Kidney tubule cell (primary cell): ENCODE measurements around the gene PTPRD.

Experiments
- DNase-seq: peaks from one replicate; pipeline ENCODE4 v3.0.0-alpha.2; 2018; ENCODE audit warnings: low spot score

PTPRD gene

DNA sequence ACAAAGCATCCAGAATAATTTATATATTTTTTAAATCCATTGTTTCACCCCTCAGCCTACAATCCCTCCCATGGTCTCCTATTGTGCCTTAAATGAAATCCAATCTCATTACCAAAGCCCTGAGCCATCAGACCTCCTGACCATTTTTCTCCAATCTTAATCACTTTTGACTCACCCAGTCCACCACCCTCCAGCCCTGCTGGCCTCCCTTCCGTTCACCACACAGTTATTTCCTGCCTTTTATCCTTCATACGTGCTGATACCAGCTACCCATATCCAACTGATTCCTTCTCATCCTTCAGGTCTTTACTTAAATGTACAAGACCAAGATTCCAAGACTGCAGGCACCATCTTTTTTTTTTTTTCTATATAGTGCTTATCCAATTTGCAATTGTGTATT is 1786.5 kb downstream of the PTPRD start:
- peak; percentile 64 for DNase-seq

DNA sequence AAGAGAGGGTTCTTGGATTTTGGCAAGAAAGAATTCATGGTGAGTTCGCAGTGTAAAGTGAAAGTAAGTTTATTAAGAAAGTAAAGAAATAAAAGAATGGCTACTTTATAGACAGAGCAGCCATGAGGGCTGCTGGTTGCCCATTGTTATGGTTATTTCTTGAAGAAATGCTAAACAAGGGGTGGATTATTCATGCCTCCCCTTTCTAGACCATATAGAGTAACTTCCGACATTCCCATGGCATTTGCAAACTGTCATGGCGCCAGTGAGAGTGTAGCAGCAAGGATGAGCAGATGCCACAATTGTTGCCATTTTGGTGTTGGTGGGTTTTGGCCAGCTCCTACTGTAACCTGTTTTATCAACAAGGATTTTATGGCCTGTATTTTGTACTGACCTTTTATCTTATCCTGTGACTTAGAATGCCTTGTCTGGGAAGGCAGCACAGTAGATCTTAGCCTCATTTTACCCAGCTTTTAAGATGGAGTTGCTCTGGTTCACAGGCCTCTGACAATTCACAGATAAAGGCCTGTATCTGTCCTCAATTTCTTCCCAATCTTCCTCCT is 1787.1 kb downstream of the PTPRD start:
- no peak for DNase-seq

DNA sequence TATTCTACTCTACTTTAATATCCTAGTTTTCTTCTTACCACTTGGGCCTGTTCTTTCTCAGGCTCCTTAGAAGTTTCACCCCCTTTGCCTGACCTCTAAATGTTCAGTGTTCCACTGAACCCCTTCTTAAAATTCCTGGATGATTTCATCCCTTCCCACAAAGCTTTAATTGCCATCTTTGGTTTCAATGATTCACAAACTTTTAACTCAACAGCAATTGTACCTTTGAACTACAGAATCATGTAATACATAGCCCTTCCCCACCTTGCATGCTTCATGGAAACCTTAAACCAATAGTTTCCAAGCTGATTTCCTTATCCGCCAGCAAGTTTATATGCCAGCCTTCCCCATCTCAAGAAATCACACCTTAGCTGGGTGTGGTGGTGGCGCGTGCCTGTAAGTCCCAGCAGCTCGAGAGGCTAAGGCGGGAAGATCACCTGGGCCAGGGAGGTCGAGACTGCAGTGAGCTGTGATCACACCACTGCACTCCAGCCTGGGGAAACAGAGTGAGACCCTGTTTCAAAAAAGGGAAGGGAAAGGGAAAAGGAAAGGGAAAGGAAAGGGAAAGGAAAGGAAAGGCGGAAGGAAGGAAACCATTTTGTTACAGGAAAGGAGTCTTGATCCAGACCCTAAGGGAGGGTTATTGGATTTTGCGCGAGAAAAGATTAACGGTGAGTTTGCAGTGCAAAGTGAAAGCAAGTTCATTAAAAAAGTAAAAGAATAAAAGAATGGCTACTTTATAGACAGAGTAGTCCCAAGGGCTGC is 1789.5 kb downstream of the PTPRD start:
- peak; percentile 78 for DNase-seq

DNA sequence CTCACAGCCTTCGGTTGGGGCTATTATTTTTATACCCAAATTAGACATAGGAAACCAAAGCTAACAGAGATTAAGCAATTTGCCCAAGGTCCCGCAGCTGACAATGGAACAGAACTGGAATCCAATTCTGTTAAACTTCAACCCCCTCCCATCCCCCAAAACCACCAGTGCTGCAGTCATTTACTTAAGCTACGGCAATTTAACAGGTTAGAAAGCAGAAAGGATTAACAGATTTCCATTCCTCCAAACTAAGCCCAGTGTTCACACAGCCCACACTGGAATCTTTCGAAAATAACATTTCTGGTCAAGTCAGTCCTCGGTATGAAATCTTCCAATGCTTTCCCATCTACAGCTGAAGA is 1790.2 kb downstream of the PTPRD start:
- peak; percentile 66 for DNase-seq

DNA sequence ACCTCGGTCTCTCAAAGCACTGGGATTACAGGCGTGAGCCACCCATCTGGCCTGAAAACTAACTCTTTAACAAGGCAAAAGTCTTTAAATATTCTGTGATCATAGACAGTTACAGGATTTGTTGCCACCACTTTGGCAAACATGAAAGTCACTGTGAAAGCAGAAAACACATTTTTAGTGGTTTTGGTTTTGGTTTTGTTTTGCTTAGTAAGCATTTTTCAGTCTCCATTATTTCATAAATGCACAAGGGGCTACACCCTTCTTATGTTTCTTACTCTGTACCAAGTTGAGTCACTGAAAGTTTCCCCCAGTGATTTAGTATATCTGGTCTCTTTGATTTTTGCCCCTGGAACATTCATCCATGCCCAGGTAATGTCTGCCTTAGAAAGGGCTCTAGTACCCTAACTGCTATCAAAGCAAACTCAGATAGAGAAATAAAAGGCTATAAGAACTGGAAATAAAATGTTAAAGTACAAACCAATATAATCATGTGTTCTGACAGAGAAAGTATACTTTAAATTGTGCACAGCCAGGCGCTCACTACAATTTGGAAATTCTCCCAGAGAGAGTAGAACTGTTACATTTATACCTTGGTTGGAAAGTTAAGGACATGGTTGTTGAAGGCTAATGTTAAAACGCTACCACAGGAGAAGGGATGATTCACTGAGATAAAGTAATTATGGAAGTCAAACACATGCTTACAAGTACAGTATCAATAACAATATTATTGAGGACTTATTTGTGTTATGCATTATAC is 1790.7 kb downstream of the PTPRD start:
- DNase-seq = peak; percentile 32

DNA sequence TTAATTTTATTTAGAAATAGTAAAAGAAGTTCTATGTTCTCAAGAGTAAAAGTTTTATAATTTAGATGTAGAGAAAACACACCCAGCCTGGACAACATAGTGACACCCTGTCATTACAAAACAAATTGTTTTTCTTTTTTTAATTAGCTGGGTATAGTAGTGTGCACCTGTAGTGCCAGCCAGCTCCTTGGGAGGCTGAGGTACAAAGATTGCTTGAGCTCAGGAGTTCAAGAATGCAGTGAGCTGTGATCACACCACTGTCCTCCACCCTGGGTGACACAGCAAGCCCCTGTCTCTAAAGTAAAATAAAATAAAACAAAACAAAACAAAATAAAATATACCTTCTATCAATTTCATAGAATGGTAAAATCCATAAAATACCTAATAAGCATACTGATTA is 1795.5 kb downstream of the PTPRD start:
- no peak for DNase-seq

DNA sequence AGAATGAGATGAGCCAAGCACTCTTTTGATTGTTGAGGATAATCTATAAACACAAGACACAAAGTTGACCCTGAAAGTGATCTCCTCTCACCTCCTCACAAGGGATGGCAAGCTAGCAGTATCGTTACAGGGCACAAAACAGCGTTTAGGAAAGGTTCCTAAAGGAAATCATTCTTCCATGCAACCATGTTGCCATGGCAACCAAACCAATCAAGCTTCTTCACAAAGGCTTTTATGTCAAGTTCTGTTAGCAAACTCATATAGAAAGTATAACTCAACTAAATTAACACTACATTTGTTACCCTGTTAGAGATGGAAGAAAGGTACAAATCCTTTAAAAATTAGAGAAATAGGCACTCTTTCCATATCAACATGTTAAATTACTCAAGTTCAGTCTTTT is 1796.4 kb downstream of the PTPRD start:
- peak; percentile 66 for DNase-seq

DNA sequence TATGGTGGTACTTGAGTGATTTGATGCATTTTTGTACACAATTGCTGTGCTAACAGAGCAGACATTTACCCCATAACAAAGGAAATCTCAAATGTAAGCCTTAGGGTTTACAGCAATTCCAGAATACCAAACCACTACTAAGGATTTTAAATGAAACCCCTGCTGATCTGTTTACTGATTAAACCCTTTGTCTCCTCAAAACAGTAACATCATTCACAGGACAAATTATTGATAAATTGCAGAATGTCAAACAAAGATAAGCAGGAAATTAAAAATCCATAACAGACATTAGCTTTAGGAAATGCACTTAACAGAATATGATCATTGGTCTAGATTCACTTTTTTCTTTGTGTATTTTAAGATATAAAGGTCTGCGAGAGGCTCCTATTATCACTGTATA is 1796.9 kb downstream of the PTPRD start:
- no peak for DNase-seq

DNA sequence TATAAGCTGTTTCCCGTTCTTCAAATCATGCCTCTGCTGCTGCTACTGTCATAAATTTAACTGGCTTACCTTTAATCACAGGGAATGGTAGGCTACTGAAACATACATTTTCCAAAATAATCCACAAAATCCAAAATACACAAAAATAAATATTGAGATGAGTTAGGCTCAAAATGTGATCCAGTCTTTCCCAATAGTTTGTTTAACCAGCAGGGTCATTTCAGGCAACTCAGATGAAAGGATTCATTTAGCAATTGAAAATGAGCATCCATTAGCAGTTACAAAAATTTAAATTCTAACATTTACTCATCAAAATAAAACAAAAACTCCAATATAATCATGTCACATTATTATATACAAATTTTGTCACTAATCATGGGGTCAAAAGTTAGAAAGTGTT is 1797.6 kb downstream of the PTPRD start:
- DNase-seq = no peak

DNA sequence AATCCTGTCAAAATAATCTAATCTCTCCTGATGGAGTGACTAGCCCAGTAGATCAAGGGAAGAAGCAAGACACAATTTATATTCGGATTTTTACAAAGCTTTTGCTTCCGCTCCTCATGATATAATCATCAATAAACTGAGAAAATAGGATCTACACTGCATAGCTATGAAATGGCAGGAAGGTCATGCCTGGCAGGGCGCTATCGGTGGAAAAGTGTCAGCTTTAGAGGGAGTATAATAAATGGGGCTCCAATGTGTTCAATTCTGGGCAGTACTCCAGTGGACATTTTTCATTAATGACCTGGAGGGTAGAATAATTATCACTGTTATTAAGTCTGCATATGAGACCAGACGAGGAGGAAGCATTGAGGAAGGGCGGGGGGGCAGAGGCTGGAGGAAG is 1799.9 kb downstream of the PTPRD start:
- no peak for DNase-seq

DNA sequence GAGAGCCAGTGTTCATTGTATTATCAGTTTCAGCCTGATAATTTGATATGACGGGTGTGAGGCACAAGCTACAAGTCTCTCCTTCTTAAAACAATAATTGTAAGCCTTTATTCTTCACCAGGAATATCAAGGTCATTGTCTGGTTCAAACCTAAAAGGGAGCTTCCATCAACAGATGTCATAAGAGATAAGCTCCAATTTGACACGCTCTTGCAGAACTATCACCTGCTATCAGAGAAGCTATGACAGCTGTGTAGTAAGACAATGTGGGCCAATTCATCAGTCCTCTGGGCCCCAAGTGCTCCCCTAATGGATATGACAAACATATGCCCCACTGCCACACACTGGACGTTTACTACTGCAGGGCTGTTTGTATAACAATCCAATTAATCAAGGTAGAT is 1803.1 kb downstream of the PTPRD start:
- no peak for DNase-seq

DNA sequence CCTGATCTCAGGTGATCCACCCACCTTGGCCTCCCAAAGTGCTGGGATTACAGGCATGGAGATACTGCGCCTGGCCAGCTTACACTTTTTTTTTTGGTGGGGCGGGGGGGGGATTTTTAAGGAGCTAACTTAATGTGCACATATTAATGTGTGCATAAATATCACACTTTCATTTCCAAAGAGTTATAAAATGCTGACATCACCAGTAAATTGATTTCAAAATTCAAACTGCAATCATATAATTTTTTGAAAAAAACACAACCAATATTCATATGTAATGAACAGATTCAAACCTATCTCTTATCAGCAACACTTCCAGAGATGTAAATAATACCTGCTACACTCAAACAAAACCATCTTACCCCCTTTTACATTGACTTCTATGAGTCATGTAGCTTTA is 1806.7 kb downstream of the PTPRD start:
- DNase-seq = no peak

DNA sequence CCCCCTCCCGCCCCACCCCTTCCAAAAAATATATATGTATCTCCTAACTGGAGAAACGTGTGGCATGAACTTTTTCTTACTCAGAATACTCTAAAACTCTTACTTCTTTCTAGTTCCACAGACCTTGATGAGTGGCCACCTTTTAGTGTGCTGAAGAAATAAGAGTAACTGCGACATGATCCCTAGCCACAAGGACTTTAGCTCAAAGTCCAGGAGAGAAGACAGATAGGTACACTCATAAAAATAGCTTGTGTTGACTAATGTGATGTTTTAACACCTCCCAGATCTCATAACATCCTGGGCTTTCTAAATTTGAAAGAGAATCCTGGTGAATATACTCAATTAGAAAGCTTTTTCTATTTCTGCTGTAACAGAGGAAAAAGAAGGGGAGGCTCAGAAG is 1808.2 kb downstream of the PTPRD start:
- no peak for DNase-seq

DNA sequence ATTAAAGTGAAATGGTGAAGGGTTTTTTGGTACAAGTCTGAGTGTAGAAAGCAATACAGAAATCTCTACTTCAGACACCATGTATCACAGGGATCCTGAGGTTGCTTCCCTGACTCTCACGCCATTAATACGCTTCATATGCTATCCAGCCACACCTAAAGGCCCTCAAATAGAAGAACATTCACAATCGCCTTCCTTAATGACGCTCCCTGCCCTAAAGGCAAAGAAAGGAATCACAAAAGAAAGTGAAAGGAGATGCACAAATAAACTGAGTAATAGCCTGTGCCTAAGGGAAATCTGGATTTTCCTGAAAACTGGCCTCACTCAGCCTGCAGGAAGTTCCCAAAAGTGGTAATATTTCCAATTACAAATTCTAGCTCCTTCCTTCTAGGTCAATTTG is 1810.6 kb downstream of the PTPRD start:
- no peak for DNase-seq

DNA sequence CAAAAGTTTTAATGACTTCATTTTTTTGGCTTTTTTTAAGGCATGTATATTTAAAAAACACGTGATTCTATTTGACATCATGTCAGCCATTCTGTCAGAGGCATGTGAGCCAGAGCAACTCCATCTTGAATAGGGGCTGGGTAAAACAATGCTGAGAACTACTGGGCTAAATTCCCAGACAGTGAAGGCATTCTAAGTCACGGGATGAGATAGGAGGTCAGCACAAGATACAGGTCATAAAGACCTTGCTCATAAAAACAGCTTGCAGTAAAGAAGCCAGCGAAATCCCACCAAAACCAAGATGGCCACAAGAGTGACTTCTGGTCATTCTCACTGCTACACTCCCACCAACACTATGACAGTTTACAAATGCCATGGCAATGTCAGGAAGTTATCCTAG is 1812.6 kb downstream of the PTPRD start:
- no peak for DNase-seq

DNA sequence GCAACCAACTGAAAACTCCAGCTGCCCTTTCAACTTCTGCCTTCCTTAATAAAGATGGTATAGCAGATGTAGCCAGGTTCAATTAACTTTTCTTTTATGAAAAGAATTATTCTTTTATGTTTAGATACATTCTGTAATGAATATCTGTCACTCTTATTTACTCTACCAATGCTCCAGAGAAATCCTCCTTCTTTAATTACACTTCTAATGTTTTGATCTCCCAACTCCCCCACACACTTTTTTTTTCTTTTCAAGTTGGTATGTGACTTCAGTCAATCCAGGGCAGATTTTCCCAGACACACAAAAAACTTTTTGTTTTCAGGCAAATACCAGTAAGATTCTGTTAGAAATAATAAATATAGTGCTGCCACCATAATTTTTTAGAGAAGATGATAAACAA is 1813.2 kb downstream of the PTPRD start:
- no peak for DNase-seq

DNA sequence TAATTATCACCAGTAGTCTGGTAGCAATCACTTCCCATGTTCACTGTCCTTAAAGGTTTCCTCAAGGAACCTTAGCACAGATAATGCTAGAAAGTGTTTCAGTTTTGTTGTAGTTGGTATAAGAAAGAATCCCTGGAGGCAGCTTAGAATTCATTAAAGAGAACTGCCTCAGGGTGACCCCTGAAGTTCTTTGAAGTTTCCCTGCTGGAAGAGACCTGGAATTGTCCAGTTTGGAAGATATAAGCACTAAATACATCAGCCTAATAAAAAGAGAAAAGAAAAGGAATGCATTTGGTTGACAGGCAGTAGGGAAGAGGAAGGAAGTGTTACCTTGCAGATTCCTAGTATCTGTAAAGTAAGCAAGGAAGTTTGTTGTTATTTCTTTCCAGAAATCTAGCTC is 1813.6 kb downstream of the PTPRD start:
- no peak for DNase-seq

DNA sequence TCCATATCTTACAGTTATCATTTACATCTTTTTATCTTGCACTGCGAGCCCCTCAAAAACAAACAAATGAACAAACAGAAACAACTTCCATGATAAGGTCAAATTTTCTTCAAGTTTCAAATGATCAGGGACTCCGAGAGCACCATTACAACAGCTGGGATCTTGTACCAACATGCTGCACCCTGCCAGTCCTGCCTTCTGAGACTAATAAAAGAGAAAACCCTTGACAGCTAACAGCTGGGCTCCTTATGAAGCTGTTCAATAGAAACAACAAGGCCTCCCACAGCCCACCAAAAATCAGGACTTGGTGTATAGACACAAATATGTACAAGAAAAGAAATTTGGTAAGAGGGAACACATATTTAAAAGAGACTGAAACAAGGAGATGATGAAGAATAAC is 1828.0 kb downstream of the PTPRD start:
- DNase-seq = no peak

DNA sequence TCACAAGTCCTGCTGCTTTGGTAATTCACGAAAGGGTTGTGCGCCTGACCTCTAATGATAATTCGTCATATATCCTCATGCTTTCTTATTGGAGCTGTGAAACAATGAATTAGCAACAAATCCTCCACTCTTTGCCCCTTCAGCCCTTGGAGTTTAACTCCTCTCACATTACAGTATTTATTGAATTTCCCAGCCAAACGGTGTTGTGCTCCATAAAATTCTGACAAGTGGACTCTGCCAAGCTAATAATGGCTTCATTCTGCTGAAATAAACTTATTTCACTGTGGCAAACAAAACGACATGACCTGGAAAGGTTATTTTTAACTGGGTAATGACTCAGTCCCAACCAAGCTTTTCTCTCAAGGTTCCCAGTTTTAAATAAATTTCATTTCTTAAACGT is 1828.9 kb downstream of the PTPRD start:
- no peak for DNase-seq

DNA sequence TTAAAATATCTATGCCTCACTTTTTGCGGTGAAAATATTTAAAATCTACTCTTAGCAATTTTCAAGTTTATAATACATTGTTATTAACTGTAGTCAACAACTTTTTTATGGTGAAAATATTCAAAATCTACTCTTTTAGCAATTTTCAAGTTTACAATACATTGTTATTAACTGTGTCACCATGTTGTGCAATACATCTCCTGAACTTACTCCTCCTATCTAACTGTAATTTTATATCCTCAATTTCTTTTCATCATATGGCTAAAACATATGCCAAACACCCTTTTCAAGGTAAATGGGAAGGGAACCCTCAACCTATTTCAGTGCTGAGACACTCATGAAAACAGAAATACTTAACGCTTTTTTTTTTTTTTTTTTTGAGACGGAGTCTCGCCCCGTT is 1830.6 kb downstream of the PTPRD start:
- no peak for DNase-seq

DNA sequence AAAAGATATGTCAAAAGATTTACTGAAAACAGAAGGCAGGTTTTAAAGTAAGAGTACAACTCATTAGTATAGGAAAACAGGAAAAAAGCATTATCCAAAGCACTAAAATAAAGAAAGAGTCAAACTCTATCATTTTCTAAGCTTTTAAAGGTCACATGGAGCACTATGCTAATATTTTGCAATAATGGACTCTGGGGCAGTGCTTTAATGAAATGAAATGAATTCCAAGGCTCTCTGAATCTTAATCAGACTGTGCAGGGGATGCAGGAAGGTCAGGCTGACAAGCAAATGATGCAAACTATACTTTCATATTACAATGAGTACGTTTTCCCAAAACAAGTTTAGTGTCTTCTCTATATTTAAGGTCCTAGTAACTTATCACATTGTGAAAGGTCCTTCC is 1831.3 kb downstream of the PTPRD start:
- no peak for DNase-seq

DNA sequence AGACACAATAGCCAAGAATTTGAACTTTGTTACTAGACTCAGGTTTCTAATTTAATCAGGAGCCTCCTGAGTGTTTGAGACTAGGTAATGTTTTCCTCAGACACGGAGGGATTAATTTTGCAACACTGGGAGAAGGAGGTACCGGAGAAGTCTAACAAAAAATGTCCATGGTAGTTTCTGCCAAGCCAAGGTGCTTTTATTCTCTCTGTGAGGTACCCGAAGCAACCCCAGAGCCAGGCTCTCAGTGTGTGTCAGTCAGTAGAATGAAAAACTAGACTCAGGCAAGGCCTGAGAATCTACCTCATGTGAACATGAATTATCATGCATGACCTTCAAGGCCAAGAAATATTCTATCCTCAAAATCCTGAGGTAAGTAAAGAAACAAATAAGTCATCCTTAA is 1832.4 kb downstream of the PTPRD start:
- DNase-seq = no peak

DNA sequence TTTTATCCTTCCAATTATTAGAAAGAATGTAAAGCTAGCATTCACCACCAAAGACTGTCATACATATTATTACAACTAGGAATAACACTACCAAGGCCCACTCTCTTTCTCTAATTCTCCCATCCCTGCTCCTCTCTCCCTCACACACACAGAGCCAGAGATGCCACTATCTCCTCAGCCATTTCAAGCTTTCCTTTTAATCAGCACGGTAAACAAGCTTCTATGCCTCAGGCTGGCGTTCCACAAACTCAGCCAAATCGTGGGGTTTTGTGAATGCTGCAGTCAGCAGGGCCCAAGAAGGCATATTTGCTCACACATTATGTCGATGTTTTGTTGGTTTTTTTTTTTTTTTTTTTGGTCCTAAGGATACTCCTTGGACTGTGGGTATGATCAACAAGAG is 1833.3 kb downstream of the PTPRD start:
- DNase-seq = no peak

DNA sequence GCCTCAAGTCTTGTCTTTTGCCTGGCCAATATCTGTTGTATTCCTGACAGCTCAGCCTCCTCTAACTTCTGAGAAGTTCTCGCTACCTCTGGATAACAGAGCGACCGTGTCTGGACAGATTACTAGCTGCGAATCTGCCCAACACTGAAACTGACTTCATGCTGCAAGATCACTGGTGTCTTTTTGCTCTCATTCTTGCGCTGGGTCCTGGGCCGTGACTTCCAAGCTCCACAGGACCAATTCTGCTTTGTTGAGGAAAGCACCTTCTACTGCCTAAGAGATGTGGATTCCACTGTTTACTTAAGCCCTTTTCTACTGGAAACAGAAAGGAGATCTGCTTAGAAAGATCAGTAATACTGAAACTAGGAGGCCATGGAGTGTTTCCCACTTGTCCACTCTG is 1834.4 kb downstream of the PTPRD start:
- no peak for DNase-seq
